GM12878 (cell line): ENCODE results near the gene KISS1.

Experiments
- CBX5 ChIP-seq: sonication (generic); IDR thresholded peaks from 2 replicates; pipeline ENCODE4 v1.6.1; 2016; ENCODE audit warnings: low read depth, moderate library complexity, mild to moderate bottlenecking, inconsistent platforms
- CREM ChIP-seq: IDR thresholded peaks from 2 replicates; pipeline ENCODE4 v1.6.1; 2014; ENCODE audit warnings: antibody characterized with exemption, low read depth
- EZH2 ChIP-seq: IDR thresholded peaks from 2 replicates; pipeline ENCODE4 v1.6.1; 2012; ENCODE audit warnings: low read depth, mild to moderate bottlenecking, control low read depth, inconsistent platforms, low read length, borderline replicate concordance; ENCODE audit not compliant: control insufficient read depth
- NRF1 ChIP-seq: conservative IDR thresholded peaks from 2 replicates; pipeline ENCODE4 v1.6.1; 2011; ENCODE audit warnings: mild to moderate bottlenecking, low read depth, low read length, improper control_type of control experiment
- TF ChIP-seq, protein P1 (sequence below), 3 experiments: IDR thresholded peaks in 2 of 3; conservative IDR thresholded peaks in 1 of 3; 2 replicates each; pipeline ENCODE4 v1.5.1; 2011; ENCODE audit warnings: low read depth in 3 of 3, low read length in 3 of 3, mild to moderate bottlenecking in 3 of 3, control low read depth in 2 of 3, moderate library complexity in 2 of 3, inconsistent platforms in 1 of 3, mixed read lengths in 1 of 3; ENCODE audit not compliant: control insufficient read depth in 2 of 3, insufficient read depth in 1 of 3; ENCODE audit errors: extremely low read depth in 1 of 3
- TF ChIP-seq, protein P2 (sequence below): IDR thresholded peaks from 2 replicates; pipeline ENCODE4 v1.6.1; 2012; ENCODE audit warnings: mild to moderate bottlenecking, low read depth, low read length

- TF ChIP-seq, protein P1, sequence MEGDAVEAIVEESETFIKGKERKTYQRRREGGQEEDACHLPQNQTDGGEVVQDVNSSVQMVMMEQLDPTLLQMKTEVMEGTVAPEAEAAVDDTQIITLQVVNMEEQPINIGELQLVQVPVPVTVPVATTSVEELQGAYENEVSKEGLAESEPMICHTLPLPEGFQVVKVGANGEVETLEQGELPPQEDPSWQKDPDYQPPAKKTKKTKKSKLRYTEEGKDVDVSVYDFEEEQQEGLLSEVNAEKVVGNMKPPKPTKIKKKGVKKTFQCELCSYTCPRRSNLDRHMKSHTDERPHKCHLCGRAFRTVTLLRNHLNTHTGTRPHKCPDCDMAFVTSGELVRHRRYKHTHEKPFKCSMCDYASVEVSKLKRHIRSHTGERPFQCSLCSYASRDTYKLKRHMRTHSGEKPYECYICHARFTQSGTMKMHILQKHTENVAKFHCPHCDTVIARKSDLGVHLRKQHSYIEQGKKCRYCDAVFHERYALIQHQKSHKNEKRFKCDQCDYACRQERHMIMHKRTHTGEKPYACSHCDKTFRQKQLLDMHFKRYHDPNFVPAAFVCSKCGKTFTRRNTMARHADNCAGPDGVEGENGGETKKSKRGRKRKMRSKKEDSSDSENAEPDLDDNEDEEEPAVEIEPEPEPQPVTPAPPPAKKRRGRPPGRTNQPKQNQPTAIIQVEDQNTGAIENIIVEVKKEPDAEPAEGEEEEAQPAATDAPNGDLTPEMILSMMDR (IDR thresholded peaks at IDR 0.05 in 2 of 3, conservative IDR thresholded peaks at IDR 0.05 in 1 of 3; ENCODE audit: control insufficient read depth in 2 of 3, extremely low read depth in 1 of 3, insufficient read depth in 1 of 3, low read depth in 3 of 3, low read length in 3 of 3), result no peak
- TF ChIP-seq CREM (no peak), EZH2 (no peak), CBX5 (no peak), NRF1 (no peak)
- TF ChIP-seq, protein P2, sequence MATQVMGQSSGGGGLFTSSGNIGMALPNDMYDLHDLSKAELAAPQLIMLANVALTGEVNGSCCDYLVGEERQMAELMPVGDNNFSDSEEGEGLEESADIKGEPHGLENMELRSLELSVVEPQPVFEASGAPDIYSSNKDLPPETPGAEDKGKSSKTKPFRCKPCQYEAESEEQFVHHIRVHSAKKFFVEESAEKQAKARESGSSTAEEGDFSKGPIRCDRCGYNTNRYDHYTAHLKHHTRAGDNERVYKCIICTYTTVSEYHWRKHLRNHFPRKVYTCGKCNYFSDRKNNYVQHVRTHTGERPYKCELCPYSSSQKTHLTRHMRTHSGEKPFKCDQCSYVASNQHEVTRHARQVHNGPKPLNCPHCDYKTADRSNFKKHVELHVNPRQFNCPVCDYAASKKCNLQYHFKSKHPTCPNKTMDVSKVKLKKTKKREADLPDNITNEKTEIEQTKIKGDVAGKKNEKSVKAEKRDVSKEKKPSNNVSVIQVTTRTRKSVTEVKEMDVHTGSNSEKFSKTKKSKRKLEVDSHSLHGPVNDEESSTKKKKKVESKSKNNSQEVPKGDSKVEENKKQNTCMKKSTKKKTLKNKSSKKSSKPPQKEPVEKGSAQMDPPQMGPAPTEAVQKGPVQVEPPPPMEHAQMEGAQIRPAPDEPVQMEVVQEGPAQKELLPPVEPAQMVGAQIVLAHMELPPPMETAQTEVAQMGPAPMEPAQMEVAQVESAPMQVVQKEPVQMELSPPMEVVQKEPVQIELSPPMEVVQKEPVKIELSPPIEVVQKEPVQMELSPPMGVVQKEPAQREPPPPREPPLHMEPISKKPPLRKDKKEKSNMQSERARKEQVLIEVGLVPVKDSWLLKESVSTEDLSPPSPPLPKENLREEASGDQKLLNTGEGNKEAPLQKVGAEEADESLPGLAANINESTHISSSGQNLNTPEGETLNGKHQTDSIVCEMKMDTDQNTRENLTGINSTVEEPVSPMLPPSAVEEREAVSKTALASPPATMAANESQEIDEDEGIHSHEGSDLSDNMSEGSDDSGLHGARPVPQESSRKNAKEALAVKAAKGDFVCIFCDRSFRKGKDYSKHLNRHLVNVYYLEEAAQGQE, result no peak
These were observed 6.2 kb upstream of the KISS1 start for GRCh38 chr1:204202481-204202880.
